Measurements from ENCODE around the gene RAB3B.

The RAB3B gene

GRCh38 chr1:51871351-51871975 is 119.0 kb downstream of the RAB3B start:
- no peak for DNase-seq (ENCODE audit: low read depth)

DNA sequence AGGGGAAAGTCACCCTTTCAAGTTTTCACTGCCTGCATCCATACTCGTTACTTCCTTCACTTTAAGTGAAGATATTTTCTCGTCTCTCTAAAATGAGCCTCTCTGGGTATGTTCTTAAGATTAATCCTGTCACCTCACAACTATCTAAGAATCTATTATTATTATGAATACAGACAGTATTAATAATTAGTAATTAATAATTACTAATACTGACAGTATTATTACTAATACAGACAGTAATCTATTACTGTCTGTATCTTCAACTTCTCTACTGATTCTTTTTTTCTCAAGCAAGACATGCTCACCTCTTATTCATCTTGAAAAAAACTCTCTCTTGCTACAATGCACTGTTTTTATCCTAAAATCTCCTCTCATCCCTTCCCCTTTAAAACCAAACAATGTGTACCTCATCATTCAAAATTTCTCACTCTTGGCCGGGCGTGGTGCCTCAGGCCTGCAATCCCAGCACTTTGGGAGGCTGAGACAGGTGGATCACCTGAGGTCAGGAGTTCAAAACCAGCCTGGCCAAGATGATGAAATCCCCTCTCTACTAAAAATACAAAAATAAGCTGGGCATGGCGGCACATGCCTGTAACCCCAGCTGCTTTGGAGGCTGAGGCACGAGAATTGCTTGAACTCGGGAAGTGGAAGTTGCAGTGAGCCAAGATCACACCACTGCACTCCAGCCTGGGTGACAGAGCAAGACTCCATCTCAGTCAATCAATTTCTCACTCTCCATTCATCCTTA is 119.7 kb downstream of the RAB3B start:
- no peak for DNase-seq (ENCODE audit: low read depth)

- no peak for DNase-seq (ENCODE audit: low read depth)
These were observed 122.8 kb downstream of the RAB3B start for GRCh38 chr1:51867479-51868232.

- no peak for DNase-seq (ENCODE audit: low read depth)
These were observed 127.1 kb downstream of the RAB3B start for GRCh38 chr1:51863384-51863783.

DNA sequence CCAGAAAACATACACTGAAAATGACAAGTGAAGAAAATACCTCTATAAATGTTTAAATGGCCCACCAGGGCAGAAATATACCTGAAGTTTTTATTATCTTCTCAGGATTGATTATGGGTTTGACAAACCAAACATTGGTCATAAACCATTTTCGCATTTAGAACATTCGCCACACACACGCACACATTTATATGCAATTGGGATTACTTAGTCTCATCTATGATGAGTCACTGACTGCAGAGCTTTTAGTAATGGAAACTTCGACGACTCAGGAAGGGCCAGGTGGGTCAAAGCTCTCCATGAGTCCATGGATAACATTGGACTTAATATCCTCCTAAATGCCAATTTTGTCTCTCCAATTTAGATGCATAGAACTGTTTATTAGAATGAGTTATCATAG is 128.8 kb downstream of the RAB3B start:
- DNase-seq (ENCODE audit: low read depth), result peak; percentile 20

- DNase-seq (ENCODE audit: low read depth), result no peak
These were observed 130.8 kb downstream of the RAB3B start for GRCh38 chr1:51859735-51860134.

- DNase-seq (ENCODE audit: low read depth), result no peak
These were observed 131.2 kb downstream of the RAB3B start for GRCh38 chr1:51859333-51859732.

DNA sequence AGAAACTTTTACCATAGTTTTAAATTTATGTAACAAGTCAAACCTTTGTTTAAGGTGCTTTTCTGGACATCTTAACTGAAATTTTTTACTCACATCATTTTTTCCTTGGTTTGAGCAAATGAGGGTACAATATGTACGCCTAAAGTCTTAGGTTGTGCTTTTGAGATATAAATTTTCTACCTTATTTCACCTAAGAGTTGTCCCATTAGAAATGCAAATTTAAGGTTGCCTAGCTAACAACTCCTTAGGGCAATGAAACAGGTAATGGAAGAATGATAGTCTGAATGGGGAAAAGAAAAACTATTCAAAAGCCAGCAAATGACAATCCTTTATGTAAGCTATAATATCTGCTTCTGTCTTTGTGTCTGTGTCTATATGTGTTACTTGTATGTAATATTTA is 131.6 kb downstream of the RAB3B start:
- DNase-seq (ENCODE audit: low read depth), result no peak
